Stimulated activated naive CD8-positive, alpha-beta T cell treated with anti-CD3 and anti-CD28 coated beads, Interleukin-15, amount 100 ng/mL, for 72 hours (primary cell): Measurements from ENCODE around the gene TUBA3E.
"Not testable (repeated sequence)": the region's sequence is repeated elsewhere in the genome, so short reads cannot be mapped to it uniquely, and the experiment has no call there.

Source experiments
- ATAC-seq: fragments of 150-1000 bp; cut with Tn5 transposase; 2 replicates; pipeline ENCODE4 v1.10.0; 2021; ENCODE audit warnings: mild to moderate bottlenecking, moderate library complexity
- DNase-seq, 2 donors: peaks; one replicate each; pipeline ENCODE4 v3.0.0; 2021 to 2022
- H3K27ac Mint-ChIP-seq, 2 donors: one replicate each; pipeline ENCODE4 v1.8.0; 2022; ENCODE audit warnings: mild to moderate bottlenecking in 2 of 2, mixed read lengths in 2 of 2, moderate library complexity in 2 of 2
- H3K27me3 Mint-ChIP-seq: one replicate; pipeline ENCODE4 v1.8.0; 2022; ENCODE audit warnings: mixed read lengths
- H3K4me1 Mint-ChIP-seq: one replicate; pipeline ENCODE4 v1.8.0; 2022; ENCODE audit warnings: mild to moderate bottlenecking, mixed read lengths
- H3K4me3 Mint-ChIP-seq, 2 donors: one replicate each; pipeline ENCODE4 v1.8.0; 2022; ENCODE audit warnings: mild to moderate bottlenecking in 2 of 2, mixed read lengths in 2 of 2, moderate library complexity in 1 of 2
- H3K9me3 Mint-ChIP-seq, 2 donors: one replicate each; pipeline ENCODE4 v1.8.0; 2022; ENCODE audit warnings: mixed read lengths in 2 of 2

The TUBA3E gene

DNA sequence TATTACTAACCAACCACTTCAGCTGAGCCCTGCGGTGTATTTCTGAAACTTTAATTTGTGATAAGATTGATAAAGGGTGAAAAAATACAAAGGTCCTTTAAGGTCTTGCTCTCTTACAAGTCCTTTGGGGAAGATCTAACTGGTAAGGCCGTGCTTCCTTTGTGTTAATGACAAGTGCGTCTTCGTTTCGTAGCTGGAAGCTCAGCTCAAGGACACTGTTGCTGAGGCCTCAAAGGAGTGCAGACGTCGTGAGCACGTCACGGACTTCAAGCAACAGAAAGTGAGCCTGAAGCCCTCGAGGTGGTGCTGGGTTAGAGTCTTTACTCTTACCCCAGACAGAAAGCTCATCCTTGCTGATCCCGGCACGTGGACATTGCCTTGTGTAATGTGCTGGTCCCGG is 8.8 kb upstream of the TUBA3E start:
- not testable (repeated sequence) for H3K9me3 Mint-ChIP-seq, H3K27me3 Mint-ChIP-seq, H3K27ac Mint-ChIP-seq, H3K4me1 Mint-ChIP-seq, H3K4me3 Mint-ChIP-seq, ATAC-seq, DNase-seq

DNA sequence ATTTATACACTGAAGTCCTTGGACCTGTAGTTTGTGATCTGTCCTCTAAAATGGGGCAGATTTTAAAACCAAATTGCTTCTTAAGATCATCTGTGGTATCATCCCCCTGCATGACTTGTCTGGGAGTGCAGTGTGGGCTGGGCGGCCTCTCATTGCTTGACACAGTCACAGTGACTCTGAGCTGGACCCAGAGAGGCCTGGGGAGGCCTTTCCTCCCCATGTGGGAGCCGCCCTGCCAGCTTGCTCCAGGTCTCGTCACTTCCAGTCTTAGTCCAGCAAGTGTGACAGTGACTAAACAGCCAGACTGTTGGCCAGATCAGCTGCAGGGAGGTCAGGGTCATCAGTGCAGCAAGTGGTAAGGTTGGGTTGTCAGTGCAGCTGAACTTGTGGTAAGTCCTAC is 4.9 kb upstream of the TUBA3E start:
- H3K9me3 Mint-ChIP-seq, H3K4me3 Mint-ChIP-seq, H3K27ac Mint-ChIP-seq, H3K4me1 Mint-ChIP-seq, ATAC-seq, DNase-seq, H3K27me3 Mint-ChIP-seq: not testable (repeated sequence)

DNA sequence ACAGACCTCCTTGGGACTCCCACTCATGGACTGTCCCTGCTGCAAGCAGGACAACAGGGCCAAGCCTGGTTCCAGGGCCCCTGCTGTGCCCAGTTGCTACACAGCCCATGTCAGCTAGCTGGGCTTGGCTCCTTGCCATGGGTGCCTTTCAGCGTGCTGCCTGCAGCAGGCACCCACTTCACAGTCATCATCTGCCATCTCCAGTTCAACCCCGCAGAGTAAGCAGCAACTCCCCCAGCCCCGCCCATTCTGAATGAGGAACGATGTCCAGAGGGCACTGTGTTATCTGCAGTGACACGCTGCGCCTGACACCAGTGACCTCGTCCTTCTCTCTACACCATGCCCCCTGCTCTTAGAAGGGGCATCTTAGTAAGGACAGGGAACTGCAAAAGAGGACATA is 4.3 kb upstream of the TUBA3E start:
- not testable (repeated sequence) for H3K27me3 Mint-ChIP-seq, H3K4me1 Mint-ChIP-seq, ATAC-seq, DNase-seq, H3K9me3 Mint-ChIP-seq, H3K4me3 Mint-ChIP-seq, H3K27ac Mint-ChIP-seq

DNA sequence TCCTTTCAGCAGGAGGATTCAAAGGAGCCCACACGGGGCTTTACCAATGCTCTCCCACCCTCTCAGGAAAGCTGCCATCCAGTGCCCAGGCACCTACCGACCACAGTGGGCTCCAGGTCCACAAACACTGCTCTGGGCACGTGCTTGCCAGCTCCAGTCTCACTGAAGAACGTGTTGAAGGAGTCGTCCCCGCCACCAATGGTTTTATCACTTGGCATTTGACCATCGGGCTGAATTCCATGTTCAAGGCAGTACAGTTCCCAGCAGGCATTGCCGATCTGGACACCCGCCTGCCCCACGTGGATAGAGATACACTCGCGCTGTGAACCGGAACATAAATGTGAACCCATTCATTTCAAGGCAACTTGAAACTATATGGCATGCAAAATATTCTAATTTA is 2.2 kb downstream of the TUBA3E start:
- not testable (repeated sequence) for H3K27ac Mint-ChIP-seq, ATAC-seq, H3K9me3 Mint-ChIP-seq, H3K4me1 Mint-ChIP-seq, H3K27me3 Mint-ChIP-seq, DNase-seq, H3K4me3 Mint-ChIP-seq

GRCh38 chr2:130195089-130195635 is 3.1 kb downstream of the TUBA3E start:
- not testable (repeated sequence) for H3K27ac Mint-ChIP-seq, H3K9me3 Mint-ChIP-seq, DNase-seq, H3K4me3 Mint-ChIP-seq, H3K27me3 Mint-ChIP-seq, ATAC-seq
- peaks cover 10% of the 10 kb centered on the region for H3K4me1 Mint-ChIP-seq

GRCh38 chr2:130193824-130194223 is 4.4 kb downstream of the TUBA3E start:
- DNase-seq, ATAC-seq, H3K27me3 Mint-ChIP-seq, H3K9me3 Mint-ChIP-seq, H3K27ac Mint-ChIP-seq, H3K4me3 Mint-ChIP-seq: not testable (repeated sequence)
- peaks cover 10% of the 10 kb centered on the region for H3K4me1 Mint-ChIP-seq

DNA sequence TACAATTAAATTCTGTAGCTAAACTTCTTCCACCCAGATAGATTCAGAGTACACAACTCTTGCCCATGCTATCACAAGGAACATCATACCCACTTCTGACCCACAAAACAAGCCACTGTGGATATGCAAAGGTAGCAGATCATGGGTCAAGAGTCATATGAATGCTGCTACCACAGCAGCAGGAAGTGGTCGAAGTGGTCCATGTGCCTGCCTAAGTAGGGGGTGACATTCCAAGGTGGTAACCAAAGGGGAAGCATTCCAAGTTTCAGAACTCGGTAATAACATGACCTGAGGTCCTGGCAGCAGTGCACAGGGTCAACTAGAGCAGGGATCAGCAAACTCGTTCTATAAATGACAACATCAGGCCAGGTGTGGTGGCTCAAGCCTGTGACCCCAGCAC is 5.8 kb downstream of the TUBA3E start:
- DNase-seq, H3K9me3 Mint-ChIP-seq, H3K27me3 Mint-ChIP-seq, H3K4me3 Mint-ChIP-seq, H3K27ac Mint-ChIP-seq, ATAC-seq: not testable (repeated sequence)
- H3K4me1 Mint-ChIP-seq: peaks cover 10% of the 10 kb centered on the region

GRCh38 chr2:130191319-130191718 is 6.9 kb downstream of the TUBA3E start:
- DNase-seq, H3K27ac Mint-ChIP-seq, H3K27me3 Mint-ChIP-seq, H3K4me3 Mint-ChIP-seq, ATAC-seq, H3K9me3 Mint-ChIP-seq: not testable (repeated sequence)
- peaks cover 12% of the 10 kb centered on the region for H3K4me1 Mint-ChIP-seq

GRCh38 chr2:130190237-130190636 is 8.0 kb downstream of the TUBA3E start:
- Mint-ChIP-seq H3K27me3 (no peaks in the 10 kb centered on the region), H3K4me1 (peaks cover 19% of the 10 kb centered on the region), H3K4me3 (no peak overlapping the region), H3K27ac (no peak overlapping the region), H3K9me3 (no peaks in the 10 kb centered on the region)
- ATAC-seq (no peak), DNase-seq (no peak)

DNA sequence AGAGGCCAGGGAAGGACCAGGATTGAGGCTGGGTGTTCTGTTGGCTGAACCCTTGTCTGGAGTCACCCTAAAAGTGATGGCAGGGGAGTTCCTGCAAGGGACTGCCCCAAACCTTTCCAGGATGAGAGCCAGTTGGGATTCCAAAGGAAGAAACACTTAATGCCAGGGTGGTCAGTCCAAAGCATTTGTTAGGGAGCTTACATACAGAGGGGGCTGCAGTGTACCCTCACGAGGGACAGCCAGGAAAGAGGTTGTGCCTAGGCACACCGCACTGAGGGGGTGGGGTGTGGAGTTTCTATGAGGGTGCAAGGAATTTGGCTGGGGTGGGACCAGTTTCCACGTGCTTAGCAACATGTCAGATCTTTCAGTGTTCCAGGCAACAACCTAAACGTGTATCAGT is 9.3 kb downstream of the TUBA3E start:
- H3K4me1 Mint-ChIP-seq: peaks cover 28% of the 10 kb centered on the region
- not testable (repeated sequence) for H3K4me3 Mint-ChIP-seq, H3K27ac Mint-ChIP-seq, H3K9me3 Mint-ChIP-seq, H3K27me3 Mint-ChIP-seq, DNase-seq, ATAC-seq

- H3K27ac Mint-ChIP-seq: peak overlapping the region; percentile 12 to 52
Observed at GRCh38 chr2:130187859-130188792, 10.1 kb downstream of the TUBA3E start.

DNA sequence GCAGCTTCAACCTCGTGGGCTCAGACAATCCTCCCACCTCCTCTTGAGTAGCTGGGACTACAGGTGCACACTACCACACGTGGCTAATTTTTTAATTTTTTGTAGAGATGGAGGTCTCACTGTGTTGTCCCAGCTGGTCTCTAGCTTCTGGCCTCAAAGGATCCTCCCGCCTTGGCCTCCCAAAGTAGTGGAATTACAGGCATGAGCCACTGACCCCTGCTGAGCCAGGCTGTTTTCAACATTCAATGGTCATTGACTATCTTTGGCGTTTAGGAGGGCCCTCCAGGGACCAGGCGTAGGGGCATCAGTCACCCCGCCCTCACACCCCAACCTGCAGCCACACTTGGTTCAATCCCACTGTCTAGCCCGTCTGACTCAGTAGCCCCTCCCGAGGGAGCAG is 11.0 kb downstream of the TUBA3E start:
- no peak overlapping the region for H3K4me3 Mint-ChIP-seq
- no peaks in the 10 kb centered on the region for H3K27me3 Mint-ChIP-seq
- H3K9me3 Mint-ChIP-seq: no peaks in the 10 kb centered on the region
- H3K4me1 Mint-ChIP-seq: peaks cover 32% of the 10 kb centered on the region
- no peak for DNase-seq
- H3K27ac Mint-ChIP-seq: no peak overlapping the region
- ATAC-seq: no peak

More at GRCh38 chr2:130187859-130188792, 10.1 kb downstream of the TUBA3E start:
- not testable (repeated sequence) for ATAC-seq, H3K27me3 Mint-ChIP-seq, DNase-seq, H3K9me3 Mint-ChIP-seq, H3K4me3 Mint-ChIP-seq
- peaks cover 36% of the 10 kb centered on the region for H3K4me1 Mint-ChIP-seq

GRCh38 chr2:130186391-130186790 is 11.8 kb downstream of the TUBA3E start:
- DNase-seq (no peak), ATAC-seq (no peak)

DNA sequence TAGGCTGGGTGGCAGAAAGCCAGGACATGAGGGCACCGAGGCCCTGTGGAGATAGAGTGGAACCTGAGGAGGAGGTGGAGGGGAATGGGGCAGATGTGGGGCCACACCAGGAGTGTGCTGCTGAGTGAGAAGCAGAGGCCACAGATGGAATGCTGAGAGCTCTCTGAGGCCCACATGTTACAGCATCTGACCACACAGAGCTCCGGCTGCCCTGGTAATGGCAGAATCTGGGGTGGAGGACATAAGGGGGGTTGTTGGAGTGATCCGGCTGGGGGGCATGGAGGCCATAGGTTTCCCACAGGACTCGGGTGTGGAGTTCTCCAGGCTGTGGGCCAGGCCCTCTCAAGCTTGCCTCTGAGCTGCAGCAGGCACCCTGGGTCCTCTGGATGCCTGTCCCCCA is 12.3 kb downstream of the TUBA3E start:
- H3K9me3 Mint-ChIP-seq: no peaks in the 10 kb centered on the region
- no peaks in the 10 kb centered on the region for H3K27me3 Mint-ChIP-seq
- no peak for ATAC-seq
- H3K27ac Mint-ChIP-seq: peak overlapping the region in 1 of 2 donors; percentile 76
- DNase-seq: no peak
- peaks cover 25% of the 10 kb centered on the region for H3K4me1 Mint-ChIP-seq
- H3K4me3 Mint-ChIP-seq: no peak overlapping the region

More at GRCh38 chr2:130186391-130186790, 11.8 kb downstream of the TUBA3E start:
- H3K9me3 Mint-ChIP-seq: no peaks in the 10 kb centered on the region
- H3K4me1 Mint-ChIP-seq: peaks cover 30% of the 10 kb centered on the region
- no peak overlapping the region for H3K4me3 Mint-ChIP-seq
- no peak overlapping the region for H3K27ac Mint-ChIP-seq
- H3K27me3 Mint-ChIP-seq: no peaks in the 10 kb centered on the region

DNA sequence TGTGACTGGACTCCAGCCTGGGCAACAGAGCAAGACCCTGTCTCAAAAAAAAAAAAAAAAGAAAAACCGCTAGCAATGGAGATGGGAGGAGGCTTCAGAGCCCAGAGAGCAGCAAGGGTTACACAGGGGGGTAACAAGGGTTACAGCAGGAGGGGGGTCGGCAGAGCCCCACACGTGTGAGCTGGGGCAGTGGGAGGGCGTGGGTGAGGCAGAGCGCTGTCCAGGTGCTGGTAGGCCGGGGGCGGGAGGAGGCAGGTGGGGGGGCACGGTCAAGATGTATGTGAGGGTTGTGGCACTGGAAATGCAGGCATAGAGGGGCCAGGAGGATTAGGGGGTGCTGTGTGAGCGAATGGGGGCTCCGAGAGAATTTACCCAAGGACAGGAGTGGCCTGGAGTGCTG is 12.8 kb downstream of the TUBA3E start:
- no peak for DNase-seq
- H3K27ac Mint-ChIP-seq: peak overlapping the region in 1 of 2 donors; percentile 76
- no peak for ATAC-seq
- peaks cover 25% of the 10 kb centered on the region for H3K4me1 Mint-ChIP-seq
- H3K27me3 Mint-ChIP-seq: no peaks in the 10 kb centered on the region
- no peaks in the 10 kb centered on the region for H3K9me3 Mint-ChIP-seq
- no peak overlapping the region for H3K4me3 Mint-ChIP-seq
